GM18907 (cell line): ENCODE measurements around the gene ARVCF.

Experiments used
- ATAC-seq: cut with Tn5 transposase; IDR thresholded peaks from one replicate; pipeline ENCODE4 v1.9.1; 2021; ENCODE audit warnings: mild to moderate bottlenecking, moderate library complexity; ENCODE audit not compliant: unreplicated experiment

The ARVCF gene

GRCh38 chr22:20016734-20017621, at the start of gene ARVCF:
TSS of gene ARVCF (minus strand) at chr22:20016823. CDS start at chr22:19990794, 26,029 bp downstream.
- ATAC-seq: peak; percentile 47

GRCh38 chr22:20065896-20066616, 49.4 kb upstream of the ARVCF start:
- no peak for ATAC-seq

- no peak for ATAC-seq
Observed at GRCh38 chr22:20064545-20065262, 48.1 kb upstream of the ARVCF start.

- no peak for ATAC-seq
Observed at GRCh38 chr22:20064140-20064480, 47.5 kb upstream of the ARVCF start.

- ATAC-seq: no peak
Observed at GRCh38 chr22:20063271-20064139, 46.9 kb upstream of the ARVCF start.

GRCh38 chr22:20062766-20063083, 46.1 kb upstream of the ARVCF start:
- ATAC-seq: no peak

- ATAC-seq: no peak
Observed at GRCh38 chr22:20062043-20062765, 45.6 kb upstream of the ARVCF start.

- no peak for ATAC-seq
Observed at GRCh38 chr22:20061481-20061861, 44.8 kb upstream of the ARVCF start.

- no peak for ATAC-seq
Observed at GRCh38 chr22:20060700-20061480, 44.3 kb upstream of the ARVCF start.

GRCh38 chr22:20058989-20059770, 42.6 kb upstream of the ARVCF start:
- ATAC-seq: no peak

GRCh38 chr22:20057596-20058268, 41.1 kb upstream of the ARVCF start:
- ATAC-seq: no peak

GRCh38 chr22:20056696-20057386, 40.2 kb upstream of the ARVCF start:
- no peak for ATAC-seq

GRCh38 chr22:20056161-20056560, 39.5 kb upstream of the ARVCF start:
- ATAC-seq: no peak

- ATAC-seq: no peak
Observed at GRCh38 chr22:20055654-20056053, 39.0 kb upstream of the ARVCF start.

- no peak for ATAC-seq
Observed at GRCh38 chr22:20055144-20055543, 38.5 kb upstream of the ARVCF start.

- ATAC-seq: no peak
Observed at GRCh38 chr22:20054485-20054884, 37.9 kb upstream of the ARVCF start.

- ATAC-seq: no peak
Observed at GRCh38 chr22:20054034-20054427, 37.4 kb upstream of the ARVCF start.
